K562 (cell line): Measurements from ENCODE around the gene MRAP2. TPM values are rescaled to one million over a fixed set of nuclear protein-coding genes. Genes with fewer than 3 reads are reported as not detected.

Experiments used
- CBFA2T3 ChIP-seq: fragments of 450-650 bp; IDR thresholded peaks from 2 replicates; pipeline ENCODE4 v1.6.1; 2017
- CTCFL ChIP-seq: IDR thresholded peaks from 2 replicates; pipeline ENCODE4 v1.6.1; 2011; ENCODE audit warnings: borderline replicate concordance, low read depth, mild to moderate bottlenecking, moderate library complexity, low read length; ENCODE audit not compliant: insufficient read depth, poor library complexity, severe bottlenecking
- HDGF ChIP-seq: fragments of 450-650 bp; IDR thresholded peaks from 2 replicates; pipeline ENCODE4 v1.6.1; 2016
- HNRNPLL ChIP-seq: fragments of 200-400 bp; formaldehyde crosslinking; IDR thresholded peaks from 2 replicates; pipeline ENCODE4 v1.6.1; 2017; ENCODE audit warnings: low read length, low read depth, mild to moderate bottlenecking; ENCODE audit not compliant: poor library complexity, severe bottlenecking
- PRMT5 ChIP-seq: sonication (generic); formaldehyde crosslinking; IDR thresholded peaks from 2 replicates; pipeline ENCODE4 v1.5.0; 2020; ENCODE audit warnings: missing genetic modification reagents
- RAD21 ChIP-seq, 2 experiments: fragments of 250-450 bp in 1 of 2; fragments of 450-650 bp in 1 of 2; sonication (Bioruptor Pico) in 1 of 2; formaldehyde crosslinking in 1 of 2; IDR thresholded peaks in 1 of 2; conservative IDR thresholded peaks in 1 of 2; 2 replicates each; pipeline versions ENCODE4 v1.4.0 to v1.8.0; 2020 to 2022; ENCODE audit warnings: mild to moderate bottlenecking in 2 of 2, moderate library complexity in 1 of 2
- RFX1 ChIP-seq: fragments of 450-650 bp; IDR thresholded peaks from 2 replicates; pipeline ENCODE4 v1.6.1; 2016; ENCODE audit warnings: mild to moderate bottlenecking, moderate library complexity
- SMARCE1 ChIP-seq: fragments of 450-650 bp; IDR thresholded peaks from 2 replicates; pipeline ENCODE4 v1.7.1; 2016; ENCODE audit warnings: mild to moderate bottlenecking
- UBTF ChIP-seq, 2 experiments: IDR thresholded peaks; 2 replicates each; pipeline ENCODE4 v1.6.1; 2012; ENCODE audit warnings: improper control_type of control experiment in 2 of 2, low read depth in 2 of 2, low read length in 2 of 2, borderline replicate concordance in 1 of 2
- polyA plus RNA-seq, 8 experiments: library from polyadenylated mRNA; depleted of rRNA in 4 of 8; stranded (reverse) in 5 of 8; unstranded in 3 of 8; fragments of >200 nt; fragmentation: Nextera tagmentation in 2 of 8; fragmentation: Illumina TruSeq in 1 of 8; extraction: Ambion mirVana in 2 of 8; extraction: Trizol in 1 of 8; gene quantifications; 2 replicates each; pipeline versions ENCODE4 v1.2.1 to v1.2.3, GENCODE V29; 2011 to 2014; ENCODE audit warnings: inconsistent platforms in 1 of 8, missing spikeins in 1 of 8
- total RNA-seq, 7 experiments: library from RNA; depleted of rRNA in 6 of 7; stranded (reverse); fragments of >200 nt in 6 of 7; fragmentation: Illumina TruSeq in 2 of 7; extraction: Trizol in 2 of 7; gene quantifications; 2 replicates each; pipeline versions ENCODE4 v1.2.1 to v1.2.3, GENCODE V29; 2011 to 2021; ENCODE audit warnings: low replicate concordance in 1 of 7
- TF ChIP-seq, protein P1 (sequence below), 2 experiments: fragments of 200-800 bp in 1 of 2; sonication (Bioruptor generic) in 1 of 2; sonication (generic) in 1 of 2; formaldehyde crosslinking in 1 of 2; IDR thresholded peaks in 1 of 2; conservative IDR thresholded peaks in 1 of 2; 2 replicates each; pipeline versions ENCODE4 v1.5.0 to v1.6.1; 2016 to 2020; ENCODE audit warnings: missing compliant biosample characterization in 1 of 2, missing genetic modification characterization in 1 of 2, missing genetic modification reagents in 1 of 2

Gene MRAP2
- total and polyA plus RNA-seq, 9 of the 15 experiments (the other 6 are each of a cell fraction or from before 2014, with no cell fraction given): 5.9 to 38.9 (median 9.3) TPM

DNA sequence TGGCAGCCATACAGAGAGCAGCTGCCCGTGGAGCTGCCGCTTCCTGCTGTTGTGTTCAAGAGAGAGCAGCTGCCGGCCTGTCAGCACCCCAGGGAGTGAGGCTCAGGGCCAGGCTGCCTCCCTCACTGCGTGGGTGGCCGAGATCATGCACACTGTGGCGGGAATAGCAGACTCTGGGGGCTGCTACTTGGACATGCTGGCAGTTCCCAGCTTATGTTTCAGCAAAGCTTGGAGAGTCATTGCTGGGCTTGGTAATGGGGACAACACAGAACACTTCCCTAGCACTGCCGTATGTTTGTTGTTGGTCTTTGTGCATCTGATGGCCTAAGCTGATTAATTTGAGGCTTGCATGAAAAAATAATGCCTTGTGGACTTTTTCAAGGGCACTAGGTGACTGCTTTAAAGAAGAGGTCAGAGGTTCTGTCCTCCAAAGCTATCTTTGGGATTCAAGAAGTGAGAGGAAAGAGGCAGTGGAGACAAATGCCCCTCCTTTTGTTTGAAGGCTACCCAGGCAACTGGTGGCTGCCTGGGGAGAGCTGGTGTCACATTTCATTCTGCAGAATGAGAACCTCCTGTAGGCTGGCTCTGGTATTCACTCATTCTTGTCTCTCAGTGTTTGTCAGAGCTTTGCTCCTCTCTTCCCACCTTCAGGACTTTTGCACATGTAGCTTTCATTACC lies 18.8 kb downstream of the MRAP2 start (continued):
- TF ChIP-seq CTCFL (peak; percentile 5), RAD21 (CRISPR knock-in tag; conservative IDR thresholded peaks at IDR 0.05 in 1 of 2, IDR thresholded peaks at IDR 0.05 in 1 of 2) (peak in 1 of 2 experiments; percentile 27; a peak in 1 of 4 replicates), HNRNPLL (no peak), UBTF (IDR thresholded peaks at IDR 0.05; ENCODE audit: borderline replicate concordance in 1 of 2, low read depth in 2 of 2, low read length in 2 of 2) (0 out of 4 replicates have a peak, but pooled peaks have one; percentile 19 to 30), PRMT5 (no peak), HDGF (0 out of 2 replicates have a peak, but pooled peaks have one; percentile 33), RFX1 (peak; percentile 74), SMARCE1 (peak; percentile 56; the same call in 1 of the 2 replicates), CBFA2T3 (peak; percentile 6; the same call in 1 of the 2 replicates)
- TF ChIP-seq, protein P1, sequence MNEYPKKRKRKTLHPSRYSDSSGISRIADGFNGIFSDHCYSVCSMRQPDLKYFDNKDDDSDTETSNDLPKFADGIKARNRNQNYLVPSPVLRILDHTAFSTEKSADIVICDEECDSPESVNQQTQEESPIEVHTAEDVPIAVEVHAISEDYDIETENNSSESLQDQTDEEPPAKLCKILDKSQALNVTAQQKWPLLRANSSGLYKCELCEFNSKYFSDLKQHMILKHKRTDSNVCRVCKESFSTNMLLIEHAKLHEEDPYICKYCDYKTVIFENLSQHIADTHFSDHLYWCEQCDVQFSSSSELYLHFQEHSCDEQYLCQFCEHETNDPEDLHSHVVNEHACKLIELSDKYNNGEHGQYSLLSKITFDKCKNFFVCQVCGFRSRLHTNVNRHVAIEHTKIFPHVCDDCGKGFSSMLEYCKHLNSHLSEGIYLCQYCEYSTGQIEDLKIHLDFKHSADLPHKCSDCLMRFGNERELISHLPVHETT (CRISPR knock-in tag; conservative IDR thresholded peaks at IDR 0.05 in 1 of 2, IDR thresholded peaks at IDR 0.05 in 1 of 2): peak in 1 of 2 experiments; percentile 40; a peak in 1 of 4 replicates
